H1 (cell line): ENCODE results near the gene DOLK. TPM values are rescaled to one million over a fixed set of nuclear protein-coding genes. Genes with fewer than 3 reads are reported as not detected.

Experiments
- CBX5 ChIP-seq: fragments of 300-800, 300-1000 bp; sonication (generic); IDR thresholded peaks from 2 replicates; pipeline ENCODE4 v1.7.1; 2016; ENCODE audit warnings: antibody characterized with exemption, low read length, low read depth
- TAF7 ChIP-seq: optimal IDR thresholded peaks from 2 replicates; pipeline ENCODE3; 2011; ENCODE audit warnings: low read depth, mild to moderate bottlenecking, inconsistent platforms, low read length, moderate library complexity, borderline replicate concordance
- polyA plus RNA-seq, 7 experiments: library from polyadenylated mRNA; depleted of rRNA in 3 of 7; stranded (reverse) in 5 of 7; unstranded in 2 of 7; fragments of >200 nt in 5 of 7; fragments of 200-250 nt in 2 of 7; gene quantifications; 1 replicate in 5 of 7; 2 replicates in 1 of 7; 4 replicates in 1 of 7; pipeline versions ENCODE4 v1.2.1 to v1.2.3, GENCODE V29; 2011 to 2013; ENCODE audit warnings: missing spikeins in 2 of 7, mixed read lengths in 2 of 7
- total RNA-seq: library from RNA; stranded (reverse); fragmentation: NEBNext Ultra II Directional; extraction: Animal tissue kit (Norgen Biotek cat#: 25700); gene quantifications from 2 replicates; pipeline ENCODE4 v1.2.1, GENCODE V29; 2021

Gene DOLK
- total and polyA plus RNA-seq, 2 of the 8 experiments (the other 6 are each of a cell fraction or from before 2014, with no cell fraction given), result 17.2 to 44.3 TPM

- no peak for TF ChIP-seq TAF7
- no peak for TF ChIP-seq CBX5
These were observed 7.0 kb downstream of the DOLK start (continued) for GRCh38 chr9:128940271-128940921.
